Measurements from ENCODE around the gene NDUFB3.

The NDUFB3 gene

DNA sequence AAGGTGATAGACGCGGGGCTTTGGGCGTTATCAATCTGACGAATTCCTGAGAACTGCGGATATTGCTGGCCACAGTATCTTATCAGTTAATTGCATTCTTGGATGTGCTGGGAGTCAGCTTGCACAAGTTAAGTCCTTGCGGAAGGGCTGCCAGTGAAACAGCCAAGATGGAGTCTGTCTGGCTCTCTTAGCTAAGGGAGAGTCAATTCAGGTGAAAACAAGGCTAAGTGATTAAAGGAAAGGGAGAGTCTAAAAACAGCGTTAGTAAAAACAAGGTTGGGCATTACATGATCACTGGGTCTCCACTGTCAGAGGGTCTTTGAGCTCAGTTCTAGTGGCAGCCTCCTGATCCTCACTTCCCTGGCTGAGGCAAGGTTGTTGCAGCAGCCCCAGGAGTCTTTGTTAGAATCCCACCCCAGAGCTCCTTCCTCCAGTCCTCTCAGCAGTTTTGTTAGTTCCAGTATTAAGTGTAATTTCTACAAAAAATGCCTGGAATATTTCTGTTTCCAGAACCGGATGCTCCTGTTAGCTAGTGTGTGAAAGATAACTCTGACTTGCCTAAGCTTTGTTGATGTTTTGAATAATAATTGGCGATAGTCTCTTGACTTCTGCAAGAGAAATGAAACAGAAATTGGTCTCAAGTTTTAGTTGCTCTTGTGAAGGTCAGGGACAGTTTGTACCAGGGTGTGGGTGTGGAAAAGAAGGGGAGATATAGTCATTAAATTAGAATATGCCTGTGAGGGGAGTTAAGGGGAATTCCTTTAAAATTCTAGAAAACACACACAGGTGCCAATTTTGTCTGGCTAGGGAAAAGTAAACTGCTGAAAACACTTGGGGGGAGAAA lies 54.7 kb downstream of the NDUFB3 start:
- CTCF ChIA-PET: interaction anchor here (1.0 to 1.7 kb wide), 2 partner anchors 26 to 29 kb away, joined by 3 to 6 read pairs; no protein-coding TSS in a partner anchor
- TF ChIP-seq CTCF (IDR thresholded peaks at IDR 0.05; ENCODE audit: control extremely low read depth, extremely low read depth, low read depth, missing control alignments): no peak
- DNase-seq (ENCODE audit: extremely low spot score): no peak
- POLR2A ChIA-PET: interaction anchor here (1.3 kb wide), 1 partner anchor 11 kb away, joined by 6 read pairs; no protein-coding TSS in a partner anchor

DNA sequence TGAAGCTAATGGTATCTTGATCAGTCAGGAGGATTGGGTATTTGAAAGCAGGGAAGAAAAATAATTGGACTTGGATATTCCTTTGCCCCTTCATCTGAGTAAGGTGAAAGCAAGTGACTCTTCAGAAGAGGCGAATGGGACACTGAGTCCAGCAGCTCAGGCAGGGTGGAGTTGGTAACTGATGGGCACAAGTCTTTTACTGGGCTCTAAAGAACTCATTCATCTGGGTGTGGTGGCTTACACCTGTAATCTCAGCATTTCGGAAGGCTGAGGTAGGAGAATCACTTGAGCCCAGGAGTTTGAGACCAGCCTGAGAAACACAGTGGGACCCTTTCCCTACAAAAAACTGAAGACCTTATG lies 55.3 kb downstream of the NDUFB3 start:
- no peak for DNase-seq (ENCODE audit: extremely low spot score)
- POLR2A ChIA-PET: interaction anchor here (1.3 kb wide), 1 partner anchor 10 kb away, joined by 6 read pairs; no protein-coding TSS in a partner anchor
- CTCF ChIA-PET: interaction anchor here (1.0 to 1.7 kb wide), 2 partner anchors 26 to 28 kb away, joined by 3 to 6 read pairs; no protein-coding TSS in a partner anchor
- no peak for TF ChIP-seq CTCF (IDR thresholded peaks at IDR 0.05; ENCODE audit: control extremely low read depth, extremely low read depth, low read depth, missing control alignments)

DNA sequence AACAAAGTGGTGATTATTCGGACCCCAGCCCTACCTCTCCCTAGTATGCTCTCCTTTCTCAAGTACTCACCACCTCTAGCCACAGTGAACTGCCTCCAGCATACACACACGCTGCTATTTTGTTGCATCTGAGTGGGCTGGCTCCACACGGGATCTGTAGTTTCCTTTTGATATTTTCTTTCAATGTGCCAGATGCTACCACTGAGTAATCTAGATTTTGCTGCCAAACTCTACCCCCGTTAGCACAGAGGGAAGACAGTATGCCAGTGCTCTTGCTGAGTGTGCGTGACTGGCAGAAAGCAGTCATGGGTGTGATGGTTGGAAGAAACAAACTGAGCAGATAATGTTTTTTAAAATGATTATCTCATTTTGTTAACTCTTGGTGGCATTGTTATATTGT lies 55.8 kb downstream of the NDUFB3 start:
- TF ChIP-seq CTCF (IDR thresholded peaks at IDR 0.05; ENCODE audit: control extremely low read depth, extremely low read depth, low read depth, missing control alignments): no peak
- ChIA-PET CTCF (interaction anchor here (1.0 to 1.7 kb wide), 3 partner anchors 25 to 222 kb away, joined by 3 to 6 read pairs (median 3); no protein-coding TSS in a partner anchor), POLR2A (interaction anchor here (1.3 kb wide), 1 partner anchor 10 kb away, joined by 6 read pairs; no protein-coding TSS in a partner anchor)
- DNase-seq (ENCODE audit: extremely low spot score): no peak

DNA sequence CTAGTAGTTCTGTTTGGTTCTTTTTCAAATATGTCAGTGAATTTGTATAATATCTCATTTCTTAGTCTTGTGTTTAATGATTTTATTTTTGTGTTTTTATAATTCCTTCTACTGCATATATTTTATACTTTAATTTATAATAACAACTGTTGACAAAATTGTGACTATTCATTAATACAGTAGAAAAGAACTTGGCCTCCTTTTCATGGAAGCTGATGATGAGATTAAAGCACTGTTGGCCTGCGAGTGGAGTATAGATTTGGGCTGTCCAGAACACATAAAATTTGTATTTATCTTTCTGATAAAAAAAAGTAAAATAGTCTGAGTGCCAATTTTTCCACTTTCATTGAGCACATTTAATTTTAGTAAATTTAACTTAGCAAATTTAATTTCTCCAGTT lies 56.2 kb downstream of the NDUFB3 start:
- TF ChIP-seq CTCF (IDR thresholded peaks at IDR 0.05; ENCODE audit: control extremely low read depth, extremely low read depth, low read depth, missing control alignments): no peak
- POLR2A ChIA-PET: interaction anchor here (1.3 kb wide), 1 partner anchor 10 kb away, joined by 3 read pairs; no protein-coding TSS in a partner anchor
- CTCF ChIA-PET: interaction anchor here (0.8 to 1.6 kb wide), 6 partner anchors 7 to 223 kb away, joined by 3 to 5 read pairs (median 4); no protein-coding TSS in a partner anchor

GRCh38 chr2:201128933-201129505 lies 57.2 kb downstream of the NDUFB3 start:
- POLR2A ChIA-PET: interaction anchor here (0.5 to 1.3 kb wide), 2 partner anchors 9 to 126 kb away, joined by 3 to 11 read pairs; no protein-coding TSS in a partner anchor

More for the DNA sequence above, 56.2 kb downstream of the NDUFB3 start:
- no peak for DNase-seq (ENCODE audit: extremely low spot score)

More at GRCh38 chr2:201128933-201129505, 57.2 kb downstream of the NDUFB3 start:
- no peak for DNase-seq (ENCODE audit: extremely low spot score)
- CTCF ChIA-PET: interaction anchor here (0.8 to 4.0 kb wide), 9 partner anchors 8 to 48 kb away, joined by 3 to 20 read pairs (median 4); no protein-coding TSS in a partner anchor
- TF ChIP-seq CTCF (IDR thresholded peaks at IDR 0.05; ENCODE audit: control extremely low read depth, extremely low read depth, low read depth, missing control alignments): no peak
